K562 (cell line): Measurements from ENCODE around the gene FOXL2NB. TPM values are rescaled to one million over a fixed set of nuclear protein-coding genes. Genes with fewer than 3 reads are reported as not detected.

Experiments used
- ATAC-seq: fragments of 200-7000 bp; cut with Tn5 transposase; 3 replicates; pipeline ENCODE4 v1.9.1; 2020; ENCODE audit warnings: moderate library complexity
- Bru-seq: library from RNA; stranded (reverse); fragments of 400-500 nt; gene quantifications from one replicate; lab custom pipeline; 2021; lab: Mats Ljungman, UMichigan
- BruChase-seq, 2 experiments: library from RNA; stranded (reverse); fragments of 400-500 nt; gene quantifications; one replicate each; lab custom pipeline; 2021; lab: Mats Ljungman, UMichigan
- BruUV-seq: library from RNA; stranded (reverse); fragments of 400-500 nt; replicated peaks from 2 replicates; lab custom pipeline; 2021; lab: Mats Ljungman, UMichigan
- CTCF ChIA-PET: fragments of 300-600 bp; formaldehyde crosslinking; extraction: SDS; loops from one replicate; lab custom pipeline; 2021; ENCODE audit warnings: low intra/inter-chr PET ratio; lab: Yijun Ruan, JAX
- POLR2A ChIA-PET: fragments of 300-600, 350-650 bp; sonication (Branson Sonifier 250); formaldehyde crosslinking; extraction: SDS; loops from one replicate; lab custom pipeline; 2021; ENCODE audit warnings: antibody characterized with exemption, inconsistent platforms; lab: Yijun Ruan, JAX
- DNase-seq, 4 experiments: peaks; one replicate each; pipeline versions ENCODE4 v3.0.0 to v3.0.0-alpha.2; 2011 to 2018; ENCODE audit warnings: low spot score in 3 of 4, mixed read lengths in 3 of 4; ENCODE audit errors: extremely low read depth in 1 of 4
- FAIRE-seq: peaks from 2 replicates; lab custom pipeline; 2011; peaks lifted over from hg19 to GRCh38; lab: Jason Lieb, UNC
- H2AFZ ChIP-seq: 2 replicates; pipeline ENCODE4 v1.6.0; 2011; ENCODE audit warnings: low read depth, low read length, control low read depth, inconsistent platforms
- H3K27ac ChIP-seq: fragments of 200-600 bp; 3 replicates; pipeline ENCODE4 v1.8.0; 2011; ENCODE audit warnings: low read depth, mild to moderate bottlenecking, control low read depth, inconsistent platforms, low read length, moderate library complexity, mixed read lengths; ENCODE audit errors: extremely low read depth
- H3K27me3 ChIP-seq, 2 experiments: fragments of 300-600 bp in 1 of 2; 2 replicates in 1 of 2; 3 replicates in 1 of 2; pipeline versions ENCODE4 v1.6.0 to v1.8.0; 2011; ENCODE audit warnings: inconsistent platforms in 2 of 2, low read length in 2 of 2, mild to moderate bottlenecking in 1 of 2, mixed read lengths in 1 of 2, moderate library complexity in 1 of 2; ENCODE audit not compliant: control insufficient read depth in 2 of 2, insufficient read depth in 2 of 2
- H3K36me3 ChIP-seq: fragments of 300-600 bp; 3 replicates; pipeline ENCODE4 v1.8.0; 2011; ENCODE audit warnings: mild to moderate bottlenecking, low read length, inconsistent platforms; ENCODE audit not compliant: control insufficient read depth, insufficient read depth
- H3K4me1 ChIP-seq, 2 experiments: fragments of 200-600 bp in 1 of 2; replicated peaks in 1 of 2; 2 replicates in 1 of 2; 3 replicates in 1 of 2; pipeline versions ENCODE4 v1.5.1 to v1.8.0; 2011; ENCODE audit warnings: inconsistent platforms in 2 of 2, low read length in 2 of 2, mild to moderate bottlenecking in 1 of 2, mixed read lengths in 1 of 2, moderate library complexity in 1 of 2; ENCODE audit not compliant: control insufficient read depth in 2 of 2, insufficient read depth in 2 of 2
- H3K4me2 ChIP-seq: 2 replicates; pipeline ENCODE4 v1.6.1; 2011; ENCODE audit warnings: low read length, control low read depth, inconsistent platforms, mixed read lengths; ENCODE audit not compliant: insufficient read depth
- H3K4me3 ChIP-seq: fragments of 200-600 bp; sonication (generic), shearing (Covaris generic); 2 replicates; pipeline ENCODE4 v1.5.1; 2016; ENCODE audit warnings: control low read depth, inconsistent platforms
- H3K79me2 ChIP-seq: fragments of 200-600 bp; 3 replicates; pipeline ENCODE4 v1.8.0; 2011; ENCODE audit warnings: low read length, inconsistent platforms; ENCODE audit not compliant: control insufficient read depth, insufficient read depth
- H3K9ac ChIP-seq, 2 experiments: 2 replicates each; pipeline versions ENCODE4 v1.6.0 to v1.6.1; 2011; ENCODE audit warnings: low read depth in 2 of 2, low read length in 2 of 2, control low read depth in 1 of 2, inconsistent platforms in 1 of 2, mild to moderate bottlenecking in 1 of 2, mixed read lengths in 1 of 2; ENCODE audit not compliant: insufficient read depth in 1 of 2
- H3K9me1 ChIP-seq: one replicate; pipeline ENCODE4 v1.6.0; 2011; ENCODE audit warnings: inconsistent platforms, mild to moderate bottlenecking, low read length, moderate library complexity; ENCODE audit not compliant: control insufficient read depth, insufficient read depth
- H3K9me3 ChIP-seq: replicated peaks from 2 replicates; pipeline ENCODE4 v1.5.1; 2011; ENCODE audit warnings: low read depth, low read length, inconsistent platforms; ENCODE audit not compliant: control insufficient read depth, insufficient read depth
- H4K20me1 ChIP-seq: replicated peaks from 2 replicates; pipeline ENCODE4 v1.6.1; 2011; ENCODE audit warnings: low read length, inconsistent platforms, mixed read lengths; ENCODE audit not compliant: control insufficient read depth, insufficient read depth
- FOXK2 ChIP-seq, 2 experiments: fragments of 450-650 bp; IDR thresholded peaks in 1 of 2; conservative IDR thresholded peaks in 1 of 2; 2 replicates each; pipeline ENCODE4 v1.6.1; 2016; ENCODE audit warnings: low read depth in 2 of 2, mild to moderate bottlenecking in 1 of 2
- HDAC1 ChIP-seq, 2 experiments: fragments of 450-650 bp; IDR thresholded peaks; 2 replicates each; pipeline ENCODE4 v1.6.1; 2016 to 2017; ENCODE audit warnings: inconsistent platforms in 1 of 2, mild to moderate bottlenecking in 1 of 2, moderate library complexity in 1 of 2
- LCOR ChIP-seq: sonication (generic); formaldehyde crosslinking; IDR thresholded peaks from 2 replicates; pipeline ENCODE4 v1.8.0; 2022; ENCODE audit warnings: mild to moderate bottlenecking, missing genetic modification reagents
- POLR2G ChIP-seq: fragments of 200-400 bp; formaldehyde crosslinking; IDR thresholded peaks from 2 replicates; pipeline ENCODE4 v1.6.1; 2017; ENCODE audit warnings: low read depth, mild to moderate bottlenecking, antibody characterized with exemption, low read length, moderate library complexity
- TBP ChIP-seq: optimal IDR thresholded peaks from 2 replicates; pipeline ENCODE3; 2011; ENCODE audit warnings: low read depth, low read length, improper control_type of control experiment
- ZBTB49 ChIP-seq: sonication (generic); formaldehyde crosslinking; IDR thresholded peaks from 2 replicates; pipeline ENCODE4 v1.8.0; 2022; ENCODE audit warnings: missing genetic modification reagents, mild to moderate bottlenecking, borderline replicate concordance
- WGBS: fragments of 100-300 bp; shearing (Covaris generic); methylation state at CpG from one replicate; pipeline ENCODE4 v1.1.6; 2016; ENCODE audit warnings: low coverage, mixed read lengths; ENCODE audit not compliant: insufficient coverage; ENCODE audit errors: missing lambda C conversion rate; 5-methylcytosine and 5-hydroxymethylcytosine counted together
- in situ Hi-C: fragments of 300-500 bp; cut with MboI; formaldehyde crosslinking; loops from 4 replicates; pipeline ENCODE4 v1.15.0; 2018; ENCODE audit warnings: inconsistent platforms, mixed read lengths
- intact Hi-C: fragments of 100-400 bp; cut with micrococcal nuclease; formaldehyde crosslinking; loops from 2 replicates; pipeline ENCODE4 v1.14.2; 2022
- long read RNA-seq, 3 experiments: library from polyadenylated mRNA in 2 of 3; library from RNA in 1 of 3; unstranded in 2 of 3; stranded (forward) in 1 of 3; transcript quantifications; one replicate each; pipeline ENCODE4 v2.0.0, GENCODE V29; 2019 to 2022
- polyA minus RNA-seq, 3 experiments: library from RNA; depleted of rRNA, polyadenylated mRNA; stranded (reverse); fragments of >200 nt; gene quantifications; 2 replicates each; pipeline ENCODE4 v1.2.3, GENCODE V29; 2011
- polyA plus RNA-seq, 8 experiments: library from polyadenylated mRNA; depleted of rRNA in 4 of 8; stranded (reverse) in 5 of 8; unstranded in 3 of 8; fragments of >200 nt; fragmentation: Nextera tagmentation in 2 of 8; fragmentation: Illumina TruSeq in 1 of 8; extraction: Ambion mirVana in 2 of 8; extraction: Trizol in 1 of 8; gene quantifications; 2 replicates each; pipeline versions ENCODE4 v1.2.1 to v1.2.3, GENCODE V29; 2011 to 2014; ENCODE audit warnings: inconsistent platforms in 1 of 8, missing spikeins in 1 of 8
- total RNA-seq, 7 experiments: library from RNA; depleted of rRNA in 6 of 7; stranded (reverse); fragments of >200 nt in 6 of 7; fragmentation: Illumina TruSeq in 2 of 7; extraction: Trizol in 2 of 7; gene quantifications; 2 replicates each; pipeline versions ENCODE4 v1.2.1 to v1.2.3, GENCODE V29; 2011 to 2021; ENCODE audit warnings: low replicate concordance in 1 of 7
- TF ChIP-seq, protein P1 (sequence below): fragments of 450-650 bp; formaldehyde crosslinking; IDR thresholded peaks from 2 replicates; pipeline ENCODE4 v1.4.0; 2020; ENCODE audit warnings: mild to moderate bottlenecking, moderate library complexity
- TF ChIP-seq, protein P2 (sequence below): sonication (generic); formaldehyde crosslinking; IDR thresholded peaks from 2 replicates; pipeline ENCODE4 v1.8.1; 2023; ENCODE audit warnings: mild to moderate bottlenecking, missing genetic modification reagents

Gene FOXL2NB
- total RNA-seq (2011; cell fraction: chromatin; rRNA removed; ENCODE audit: low replicate concordance), result 42.1 and 68.2 TPM in 2 replicates
- 45.3 and 55.2 TPM in 2 replicates for total RNA-seq (2011; cell fraction: nucleolus; rRNA removed)
- total RNA-seq (2011; cell fraction: nucleoplasm; rRNA removed), result 68.5 and 96.9 TPM in 2 replicates
- total RNA-seq (2014; rRNA removed) (9.5 and 12.6 TPM in 2 replicates), total RNA-seq (2014; rRNA removed; fragmentation: Illumina TruSeq; extraction: Trizol) (5.9 and 6.1 TPM in 2 replicates), total RNA-seq (2015; rRNA removed; fragmentation: Illumina TruSeq; extraction: Trizol) (5.0 and 5.1 TPM in 2 replicates), total RNA-seq (2021) (10.2 TPM in 2 replicates), polyA plus RNA-seq (2011; rRNA removed) (17.4 and 20.3 TPM in 2 replicates), polyA plus RNA-seq (2014; fragmentation: Illumina TruSeq; extraction: Trizol) (9.0 and 10.1 TPM in 2 replicates), polyA plus RNA-seq (2014; fragmentation: Nextera tagmentation; extraction: Ambion mirVana) (under 1 TPM; 0.71 to 0.86 TPM), polyA plus RNA-seq (2014; rRNA removed) (13.5 and 18.4 TPM in 2 replicates), polyA minus RNA-seq (2011; rRNA and poly(A)+ RNA removed) (7.5 and 11.6 TPM in 2 replicates), Bru-seq, nascent RNA (percentile 80 among the genes with signal in this experiment), BruChase-seq, experiment 1, labeled RNA remaining after a 2-hour chase (percentile 66 among the genes with signal in this experiment), BruChase-seq, experiment 2, labeled RNA remaining after a 6-hour chase (percentile 66 among the genes with signal in this experiment)
- polyA plus RNA-seq (2011; cell fraction: cytosol; rRNA removed), result 24.1 and 24.3 TPM in 2 replicates
- 52.1 and 71.2 TPM in 2 replicates for polyA plus RNA-seq (2011; cell fraction: nucleus; rRNA removed)
- polyA plus RNA-seq (2012), result 5.5 and 14.2 TPM in 2 replicates
- 5.2 and 5.3 TPM in 2 replicates for polyA minus RNA-seq (2011; cell fraction: cytosol; rRNA and poly(A)+ RNA removed)
- polyA minus RNA-seq (2011; cell fraction: nucleus; rRNA and poly(A)+ RNA removed), result 21.5 and 23.0 TPM in 2 replicates
- long read RNA-seq, experiment 1, partial matches to known transcripts, result 0 of 3 reads
- long read RNA-seq, experiment 1, other reads (novel, unspliced or antisense), result 1 of 3 reads
- long read RNA-seq, experiment 2, partial matches to known transcripts, result 0 of 3 reads
- long read RNA-seq, experiment 2, other reads (novel, unspliced or antisense), result 3 of 3 reads
- long read RNA-seq, experiment 3, result 0 reads

GRCh38 chr3:138946663-138947494 is at the start of gene FOXL2NB, which contains the start of gene FOXL2:
Gene FOXL2NB, plus strand, starts transcription at chr3:138947217. Its CDS starts 148 bp downstream, at chr3:138947365.
Gene FOXL2, minus strand, starts transcription at chr3:138947137. Its CDS starts 415 bp downstream, at chr3:138946722.
- no peaks in the 10 kb centered on the region for H3K9me1 ChIP-seq
- H3K4me1 ChIP-seq, result peaks cover 16 to 50% of the 10 kb centered on the region in 2 experiments; a peak in 4 of 5 replicates
- peak within 1 kb of the TSS; percentile 87 for H3K27ac ChIP-seq
- H3K27me3 ChIP-seq, result no peaks in the 10 kb centered on the region
- no peaks in the 10 kb centered on the region for H3K9me3 ChIP-seq
- H3K79me2 ChIP-seq, result peaks cover 62% of the 10 kb centered on the region
- POLR2A ChIA-PET, result interaction anchor here (0.5 to 1.5 kb wide), 9 partner anchors 11 to 597 kb away, joined by 3 to 7 read pairs (median 3); no protein-coding TSS in a partner anchor
- CTCF ChIA-PET, result interaction anchor here (0.6 to 1.4 kb wide), 4 partner anchors 11 to 382 kb away, joined by 3 to 4 read pairs (median 4); no protein-coding TSS in a partner anchor
- 1% methylated on average over 60 of the region's 78 CpGs for WGBS
- H3K9ac ChIP-seq, result peak within 1 kb of the TSS; percentile 78 to 90
- peak within 1 kb of the TSS; percentile 94 for H2AFZ ChIP-seq
- in situ Hi-C loops, result loop anchor here (25.0 kb wide), 1 partner anchor 885 kb away; no protein-coding TSS in a partner anchor
- peak within 1 kb of the TSS; percentile 62 for H3K4me3 ChIP-seq
- peaks cover 18% of the 10 kb centered on the region; the same call in 2 of the 3 replicates for H3K36me3 ChIP-seq
- peak within 1 kb of the TSS; percentile 86 for H3K4me2 ChIP-seq
- FAIRE-seq (peak; percentile 83), DNase-seq (peak; percentile 79 to 95 (median 83)), ATAC-seq (peak; percentile 79)
- H4K20me1 ChIP-seq, result no peaks in the 10 kb centered on the region
- BruUV-seq, result TSS peak; percentile 42
- intact Hi-C loops, result loop anchor here (2.0 to 10.0 kb wide), 2 partner anchors 14 to 882 kb away; no protein-coding TSS in a partner anchor
- TF ChIP-seq TBP, result peak; percentile 71
- TF ChIP-seq FOXK2 (conservative IDR thresholded peaks at IDR 0.05 in 1 of 2, IDR thresholded peaks at IDR 0.05 in 1 of 2; ENCODE audit: low read depth in 2 of 2), result peak; percentile 59 to 63; a peak in 3 of 4 replicates
- TF ChIP-seq HDAC1 (IDR thresholded peaks at IDR 0.05), result no peak; a peak in 1 of 4 replicates
- TF ChIP-seq POLR2G, result peak; percentile 91
- TF ChIP-seq, protein P1, sequence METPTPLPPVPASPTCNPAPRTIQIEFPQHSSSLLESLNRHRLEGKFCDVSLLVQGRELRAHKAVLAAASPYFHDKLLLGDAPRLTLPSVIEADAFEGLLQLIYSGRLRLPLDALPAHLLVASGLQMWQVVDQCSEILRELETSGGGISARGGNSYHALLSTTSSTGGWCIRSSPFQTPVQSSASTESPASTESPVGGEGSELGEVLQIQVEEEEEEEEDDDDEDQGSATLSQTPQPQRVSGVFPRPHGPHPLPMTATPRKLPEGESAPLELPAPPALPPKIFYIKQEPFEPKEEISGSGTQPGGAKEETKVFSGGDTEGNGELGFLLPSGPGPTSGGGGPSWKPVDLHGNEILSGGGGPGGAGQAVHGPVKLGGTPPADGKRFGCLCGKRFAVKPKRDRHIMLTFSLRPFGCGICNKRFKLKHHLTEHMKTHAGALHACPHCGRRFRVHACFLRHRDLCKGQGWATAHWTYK (CRISPR knock-in tag), result no peak
- TF ChIP-seq, protein P2, sequence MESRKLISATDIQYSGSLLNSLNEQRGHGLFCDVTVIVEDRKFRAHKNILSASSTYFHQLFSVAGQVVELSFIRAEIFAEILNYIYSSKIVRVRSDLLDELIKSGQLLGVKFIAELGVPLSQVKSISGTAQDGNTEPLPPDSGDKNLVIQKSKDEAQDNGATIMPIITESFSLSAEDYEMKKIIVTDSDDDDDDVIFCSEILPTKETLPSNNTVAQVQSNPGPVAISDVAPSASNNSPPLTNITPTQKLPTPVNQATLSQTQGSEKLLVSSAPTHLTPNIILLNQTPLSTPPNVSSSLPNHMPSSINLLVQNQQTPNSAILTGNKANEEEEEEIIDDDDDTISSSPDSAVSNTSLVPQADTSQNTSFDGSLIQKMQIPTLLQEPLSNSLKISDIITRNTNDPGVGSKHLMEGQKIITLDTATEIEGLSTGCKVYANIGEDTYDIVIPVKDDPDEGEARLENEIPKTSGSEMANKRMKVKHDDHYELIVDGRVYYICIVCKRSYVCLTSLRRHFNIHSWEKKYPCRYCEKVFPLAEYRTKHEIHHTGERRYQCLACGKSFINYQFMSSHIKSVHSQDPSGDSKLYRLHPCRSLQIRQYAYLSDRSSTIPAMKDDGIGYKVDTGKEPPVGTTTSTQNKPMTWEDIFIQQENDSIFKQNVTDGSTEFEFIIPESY (CRISPR knock-in tag), result 0 out of 2 replicates have a peak, but pooled peaks have one; percentile 13
- TF ChIP-seq LCOR, result no peak
- no peak for TF ChIP-seq ZBTB49 (CRISPR knock-in tag)
